GM12878 (cell line): ENCODE measurements around the gene AIG1. TPM values are rescaled to one million over a fixed set of nuclear protein-coding genes. Genes with fewer than 3 reads are reported as not detected.

Experiments
- ATAC-seq: fragments of 200-7000 bp; cut with Tn5 transposase; 3 replicates; pipeline ENCODE4 v1.9.1; 2020; ENCODE audit warnings: mild to moderate bottlenecking, moderate library complexity
- BruUV-seq: library from RNA; stranded (reverse); fragments of 400-500 nt; replicated peaks from 2 replicates; lab custom pipeline; 2021; lab: Mats Ljungman, UMichigan
- CTCF ChIA-PET: fragments of 300-600 bp; sonication (Branson Sonifier 250); formaldehyde crosslinking; extraction: SDS; loops from one replicate; lab custom pipeline; 2021; ENCODE audit warnings: inconsistent platforms; lab: Yijun Ruan, JAX
- POLR2A ChIA-PET: fragments of 350-600 bp; formaldehyde crosslinking; extraction: SDS; loops from one replicate; lab custom pipeline; 2021; ENCODE audit warnings: inconsistent platforms; lab: Charles Lee
- RAD21 ChIA-PET: fragments of 300-600 bp; sonication (Branson Sonifier 250); formaldehyde crosslinking; loops from one replicate; lab custom pipeline; 2023; ENCODE audit warnings: antibody characterized with exemption; ENCODE audit not compliant: unreplicated experiment; lab: Charles Lee
- SMC1A ChIA-PET: fragments of 300-600 bp; sonication (Branson Sonifier 250); formaldehyde crosslinking; loops from one replicate; lab custom pipeline; 2023; ENCODE audit not compliant: unreplicated experiment, uncharacterized antibody; lab: Charles Lee
- DNase-seq: peaks from one replicate; pipeline ENCODE4 v3.0.0-alpha.2; 2011; ENCODE audit warnings: low read depth, low spot score
- FAIRE-seq: peaks from 3 replicates; lab custom pipeline; 2011; peaks lifted over from hg19 to GRCh38; lab: Jason Lieb, UNC
- H2AFZ ChIP-seq: 2 replicates; pipeline ENCODE4 v1.6.0; 2011; ENCODE audit warnings: low read depth, low read length, control low read depth; ENCODE audit not compliant: control insufficient read depth
- H3K27ac ChIP-seq: 2 replicates; pipeline ENCODE4 v1.5.1; 2011; ENCODE audit warnings: control low read depth; ENCODE audit not compliant: control insufficient read depth, insufficient read depth
- H3K27me3 ChIP-seq, 2 experiments: replicated peaks in 1 of 2; 2 replicates each; pipeline versions ENCODE4 v1.6.0 to v1.6.1; 2011; ENCODE audit warnings: low read length in 1 of 2; ENCODE audit not compliant: control insufficient read depth in 2 of 2, insufficient read depth in 2 of 2
- H3K36me3 ChIP-seq, 2 experiments: 2 replicates each; pipeline ENCODE4 v1.5.1; 2011; ENCODE audit warnings: low read length in 1 of 2; ENCODE audit not compliant: control insufficient read depth in 2 of 2, insufficient read depth in 2 of 2
- H3K4me1 ChIP-seq: 2 replicates; pipeline ENCODE4 v1.6.1; 2011; ENCODE audit warnings: mild to moderate bottlenecking, low read length, moderate library complexity, mixed read lengths; ENCODE audit not compliant: control insufficient read depth, insufficient read depth
- H3K4me2 ChIP-seq: 2 replicates; pipeline ENCODE4 v1.6.0; 2011; ENCODE audit warnings: control low read depth; ENCODE audit not compliant: control insufficient read depth, insufficient read depth
- H3K4me3 ChIP-seq: fragments of 200-600 bp; sonication (generic); 2 replicates; pipeline ENCODE4 v1.5.1; 2016
- H3K79me2 ChIP-seq: 2 replicates; pipeline ENCODE4 v1.6.0; 2011; ENCODE audit warnings: low read length; ENCODE audit not compliant: control insufficient read depth, insufficient read depth
- H3K9ac ChIP-seq: 2 replicates; pipeline ENCODE4 v1.8.0; 2011; ENCODE audit warnings: low read length, control low read depth, mixed read lengths; ENCODE audit not compliant: control insufficient read depth, insufficient read depth
- H3K9me3 ChIP-seq: replicated peaks from 3 replicates; pipeline ENCODE4 v1.5.1; 2011; ENCODE audit warnings: mild to moderate bottlenecking, low read length; ENCODE audit not compliant: control insufficient read depth, insufficient read depth
- H4K20me1 ChIP-seq: 2 replicates; pipeline ENCODE4 v1.6.0; 2011; ENCODE audit not compliant: control insufficient read depth, insufficient read depth
- ATF2 ChIP-seq: IDR thresholded peaks from 2 replicates; pipeline ENCODE4 v1.6.1; 2012; ENCODE audit warnings: low read length, inconsistent platforms
- BCLAF1 ChIP-seq: fragments of 450-650 bp; IDR thresholded peaks from 2 replicates; pipeline ENCODE4 v1.6.1; 2017; ENCODE audit warnings: antibody characterized with exemption, mild to moderate bottlenecking, moderate library complexity
- BHLHE40 ChIP-seq, 2 experiments: fragments of 450-650 bp in 1 of 2; IDR thresholded peaks; 2 replicates each; pipeline ENCODE4 v1.6.1; 2011 to 2017; ENCODE audit warnings: low read depth in 2 of 2, borderline replicate concordance in 1 of 2, improper control_type of control experiment in 1 of 2, low read length in 1 of 2, mild to moderate bottlenecking in 1 of 2
- CBFB ChIP-seq: IDR thresholded peaks from 2 replicates; pipeline ENCODE4 v1.6.1; 2016; ENCODE audit warnings: antibody characterized with exemption, low read depth
- E2F4 ChIP-seq: IDR thresholded peaks from 2 replicates; pipeline ENCODE4 v1.6.1; 2012; ENCODE audit warnings: low read depth, low read length, improper control_type of control experiment
- ELK1 ChIP-seq: IDR thresholded peaks from 2 replicates; pipeline ENCODE4 v1.6.1; 2012; ENCODE audit warnings: low read depth, low read length, improper control_type of control experiment
- KAT2A ChIP-seq: conservative IDR thresholded peaks from 2 replicates; pipeline ENCODE4 v1.6.1; 2011; ENCODE audit warnings: low read depth, low read length; ENCODE audit not compliant: control insufficient read depth
- KLF5 ChIP-seq: fragments of 450-650 bp; IDR thresholded peaks from 2 replicates; pipeline ENCODE4 v1.6.1; 2014; ENCODE audit warnings: mild to moderate bottlenecking; ENCODE audit not compliant: partially characterized antibody
- MYB ChIP-seq: fragments of 150-350 bp; IDR thresholded peaks from 2 replicates; pipeline ENCODE4 v1.6.1; 2014; ENCODE audit warnings: mild to moderate bottlenecking, low read depth, low read length, borderline replicate concordance
- MYC ChIP-seq: IDR thresholded peaks from 2 replicates; pipeline ENCODE4 v1.6.1; 2011; ENCODE audit warnings: mild to moderate bottlenecking, low read length, moderate library complexity, inconsistent platforms; ENCODE audit not compliant: insufficient read depth, insufficient replicate concordance, insufficient read length, severe bottlenecking
- NR2C2 ChIP-seq: IDR thresholded peaks from 2 replicates; pipeline ENCODE4 v1.6.1; 2011; ENCODE audit warnings: borderline replicate concordance, low read depth; ENCODE audit not compliant: control insufficient read depth, insufficient read length
- NRF1 ChIP-seq: conservative IDR thresholded peaks from 2 replicates; pipeline ENCODE4 v1.6.1; 2011; ENCODE audit warnings: mild to moderate bottlenecking, low read depth, low read length, improper control_type of control experiment
- RAD21 ChIP-seq: IDR thresholded peaks from 2 replicates; pipeline ENCODE4 v1.6.1; 2011; ENCODE audit warnings: mild to moderate bottlenecking, low read depth, low read length, moderate library complexity; ENCODE audit not compliant: insufficient read depth
- SMARCA5 ChIP-seq: fragments of 450-650 bp; IDR thresholded peaks from 2 replicates; pipeline ENCODE4 v1.6.1; 2017; ENCODE audit warnings: mild to moderate bottlenecking
- SREBF1 ChIP-seq: IDR thresholded peaks from 2 replicates; pipeline ENCODE4 v1.6.1; 2012; ENCODE audit warnings: mild to moderate bottlenecking, low read length
- WGBS: methylation state at CpG from one replicate; pipeline ENCODE4 v1.1.6; 2016; ENCODE audit warnings: low lambda C conversion rate; ENCODE audit not compliant: insufficient replicate concordance, insufficient coverage; ENCODE audit errors: missing lambda C conversion rate; 5-methylcytosine and 5-hydroxymethylcytosine counted together
- in situ Hi-C: fragments of 300-500 bp; cut with MboI; formaldehyde crosslinking; loops from 9 replicates; pipeline ENCODE4 v1.14.3; 2018; ENCODE audit warnings: mixed read lengths
- intact Hi-C: fragments of 100-400 bp; cut with micrococcal nuclease; formaldehyde crosslinking; loops from one replicate; pipeline ENCODE4 v1.14.2; 2022; ENCODE audit not compliant: unreplicated experiment
- polyA plus RNA-seq, 11 experiments: library from polyadenylated mRNA; depleted of rRNA in 4 of 11; unstranded in 6 of 11; stranded (reverse) in 5 of 11; fragments of >200 nt; fragmentation: Nextera tagmentation in 4 of 11; fragmentation: Illumina TruSeq in 1 of 11; extraction: Ambion mirVana in 4 of 11; extraction: Trizol in 1 of 11; gene quantifications; 1 replicate in 1 of 11; 2 replicates in 10 of 11; pipeline versions ENCODE4 v1.2.1 to v1.2.3, GENCODE V29; 2011 to 2016; ENCODE audit warnings: inconsistent platforms in 2 of 11, missing spikeins in 2 of 11, low read depth in 1 of 11
- total RNA-seq, 4 experiments: library from RNA; depleted of rRNA in 3 of 4; stranded (reverse); fragments of >200 nt in 3 of 4; fragmentation: Illumina TruSeq in 1 of 4; extraction: Trizol in 1 of 4; gene quantifications; 2 replicates each; pipeline versions ENCODE4 v1.2.1 to v1.2.3, GENCODE V29; 2013 to 2021

AIG1 gene
- total and polyA plus RNA-seq, 10 of the 15 experiments (the other 5 are each of a cell fraction or from before 2014, with no cell fraction given) = 27.0 to 74.5 (median 36.4) TPM

- SMC1A ChIA-PET = interaction anchor here (1.3 kb wide), 1 partner anchor 533 kb away, joined by 4 read pairs; no protein-coding TSS in a partner anchor
- intact Hi-C loops (no loop called here), in situ Hi-C loops (no loop called here)
- H3K9ac ChIP-seq = no peak overlapping the region
- DNase-seq = no peak
- BruUV-seq = no TSS peak
- no peaks in the 10 kb centered on the region for H3K36me3 ChIP-seq
- H3K27me3 ChIP-seq = no peaks in the 10 kb centered on the region
- no peaks in the 10 kb centered on the region for H3K79me2 ChIP-seq
- POLR2A ChIA-PET = no interaction called here
- no peak for FAIRE-seq
- CTCF ChIA-PET = interaction anchor here (1.6 kb wide), 1 partner anchor 19 kb away, joined by 4 read pairs; no protein-coding TSS in a partner anchor
- 98% methylated on average over 2 of the region's 2 CpGs for WGBS
- no peak overlapping the region for H3K4me2 ChIP-seq
- H3K4me1 ChIP-seq = no peaks in the 10 kb centered on the region
- ATAC-seq = no peak
- H2AFZ ChIP-seq = no peak overlapping the region
- H3K9me3 ChIP-seq = no peaks in the 10 kb centered on the region
- no peak overlapping the region for H3K27ac ChIP-seq
- RAD21 ChIA-PET = no interaction called here
- H3K4me3 ChIP-seq = no peak overlapping the region
- no peaks in the 10 kb centered on the region for H4K20me1 ChIP-seq
- no peak for TF ChIP-seq KAT2A
- no peak for TF ChIP-seq RAD21
- TF ChIP-seq KLF5 = no peak
- TF ChIP-seq ELK1 = no peak
- no peak for TF ChIP-seq E2F4
- no peak for TF ChIP-seq ATF2
- no peak for TF ChIP-seq BCLAF1
- TF ChIP-seq NR2C2 = no peak
- no peak for TF ChIP-seq SREBF1
- no peak for TF ChIP-seq MYC
- TF ChIP-seq CBFB = no peak
- TF ChIP-seq MYB = no peak
- TF ChIP-seq NRF1 = no peak
- TF ChIP-seq SMARCA5 = no peak
- TF ChIP-seq BHLHE40 (IDR thresholded peaks at IDR 0.05; ENCODE audit: borderline replicate concordance in 1 of 2, low read depth in 2 of 2, low read length in 1 of 2) = no peak
Measured at GRCh38 chr6:143225929-143226328, 165.2 kb downstream of the AIG1 start.
